Stimulated activated CD8-positive, alpha-beta memory T cell treated with anti-CD3 and anti-CD28 coated beads, Interleukin-7, amount 100 ng/mL, for 4 hours (primary cell): ENCODE results near the gene CFTR.
"Not testable (repeated sequence)": the region's sequence is repeated elsewhere in the genome, so short reads cannot be mapped to it uniquely, and the experiment has no call there.

ENCODE experiments used
- DNase-seq, 2 donors: peaks; one replicate each; pipeline ENCODE4 v3.0.0-alpha.2; 2020; ENCODE audit warnings: low read depth in 2 of 2

CFTR gene

GRCh38 chr7:117495308-117495707 is 15.5 kb downstream of the CFTR start:
- no peak for DNase-seq

DNA sequence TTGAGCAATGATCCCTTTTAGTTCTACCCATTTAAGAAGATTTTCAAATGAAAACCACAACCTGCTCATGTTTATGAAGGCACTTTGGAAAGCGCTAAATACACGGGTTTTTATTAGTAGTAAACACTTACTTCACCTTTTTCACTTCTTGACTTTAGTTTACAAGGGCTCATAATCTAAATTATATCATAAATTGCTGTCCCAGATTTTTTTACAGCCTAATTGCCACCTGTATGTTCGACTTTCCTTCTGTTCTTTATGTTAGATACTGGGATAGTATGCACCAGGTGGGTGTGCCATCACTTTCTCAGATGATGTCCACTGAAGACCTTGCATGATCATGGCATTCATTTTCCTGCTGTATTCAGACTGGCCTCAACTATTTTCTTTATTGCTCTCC is 22.5 kb downstream of the CFTR start:
- no peak for DNase-seq

DNA sequence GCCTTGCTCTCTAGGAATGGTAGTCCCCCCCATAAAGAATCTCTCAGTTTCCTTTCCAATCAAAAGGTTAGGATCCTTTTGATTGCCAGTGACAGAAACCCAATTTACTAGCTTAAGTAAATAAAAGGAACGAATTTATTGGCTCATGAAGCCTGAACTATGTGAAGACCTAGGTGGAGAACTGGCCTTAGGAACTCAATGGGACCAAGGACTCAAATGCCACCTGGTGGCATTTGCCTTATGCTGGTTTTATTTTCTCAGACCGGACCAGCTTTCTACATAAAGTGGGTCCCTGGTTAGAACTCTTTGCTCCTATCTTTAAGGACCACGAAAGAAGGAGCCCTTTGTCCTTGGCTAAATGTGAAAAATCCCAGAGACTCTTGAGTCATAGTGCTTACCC is 25.4 kb downstream of the CFTR start:
- no peak for DNase-seq

DNA sequence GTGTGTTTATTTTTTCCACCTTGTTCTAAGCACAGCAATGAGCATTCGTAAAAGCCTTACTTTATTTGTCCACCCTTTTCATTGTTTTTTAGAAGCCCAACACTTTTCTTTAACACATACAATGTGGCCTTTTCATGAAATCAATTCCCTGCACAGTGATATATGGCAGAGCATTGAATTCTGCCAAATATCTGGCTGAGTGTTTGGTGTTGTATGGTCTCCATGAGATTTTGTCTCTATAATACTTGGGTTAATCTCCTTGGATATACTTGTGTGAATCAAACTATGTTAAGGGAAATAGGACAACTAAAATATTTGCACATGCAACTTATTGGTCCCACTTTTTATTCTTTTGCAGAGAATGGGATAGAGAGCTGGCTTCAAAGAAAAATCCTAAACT is 28.9 kb downstream of the CFTR start:
- no peak for DNase-seq

- not testable (repeated sequence) for DNase-seq
These were observed 37.4 kb downstream of the CFTR start for GRCh38 chr7:117517194-117517593.

- no peak for DNase-seq
These were observed 50.6 kb downstream of the CFTR start for GRCh38 chr7:117530390-117530789.

DNA sequence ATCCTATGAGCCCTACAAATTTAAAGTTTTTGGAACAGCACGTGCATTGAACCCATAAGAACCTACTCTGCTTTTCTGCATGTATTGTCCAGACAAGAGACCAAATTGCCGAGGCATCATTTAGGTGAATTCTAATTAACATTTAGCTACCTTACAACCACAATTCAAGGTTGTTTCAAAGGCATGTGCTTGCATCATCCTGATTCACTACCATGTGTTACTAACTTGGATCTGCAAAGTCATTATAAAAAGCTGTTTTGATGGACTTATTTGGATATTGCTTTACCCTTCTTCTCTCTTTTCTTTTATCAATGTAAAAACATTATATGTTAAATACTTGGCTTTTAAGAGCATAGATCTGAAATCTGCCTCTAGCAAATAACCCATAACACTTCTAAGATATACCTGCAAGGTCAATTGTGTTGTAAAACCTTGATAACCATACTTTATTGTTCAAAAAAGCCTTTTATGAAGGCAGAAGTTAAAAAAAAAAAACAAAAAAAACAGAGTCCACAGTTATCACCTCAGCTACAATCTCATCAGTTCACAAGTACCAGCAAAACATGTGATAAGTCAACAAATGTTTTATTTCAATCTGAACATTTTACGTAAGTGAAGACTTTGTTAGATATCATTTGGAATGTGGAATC is 51.9 kb downstream of the CFTR start:
- no peak for DNase-seq

DNA sequence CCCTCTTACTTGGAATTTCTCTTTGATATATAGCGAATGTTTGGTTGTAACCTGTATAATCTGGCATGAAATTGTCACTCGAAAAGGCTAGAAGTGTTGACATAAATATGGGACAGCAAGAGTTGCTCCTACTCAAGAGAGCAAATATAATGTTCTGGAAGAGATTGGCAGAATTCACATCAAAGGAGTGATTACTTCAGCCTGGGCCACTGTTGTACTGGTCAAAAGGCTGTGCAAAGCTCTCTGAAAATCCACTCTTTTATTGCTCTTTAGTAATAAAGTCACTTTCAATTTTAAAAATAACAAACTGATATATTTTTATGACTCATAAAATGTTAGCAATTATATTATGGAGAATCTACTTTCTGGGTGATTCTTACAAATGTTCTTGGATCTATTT is 58.2 kb downstream of the CFTR start:
- DNase-seq, result no peak

DNA sequence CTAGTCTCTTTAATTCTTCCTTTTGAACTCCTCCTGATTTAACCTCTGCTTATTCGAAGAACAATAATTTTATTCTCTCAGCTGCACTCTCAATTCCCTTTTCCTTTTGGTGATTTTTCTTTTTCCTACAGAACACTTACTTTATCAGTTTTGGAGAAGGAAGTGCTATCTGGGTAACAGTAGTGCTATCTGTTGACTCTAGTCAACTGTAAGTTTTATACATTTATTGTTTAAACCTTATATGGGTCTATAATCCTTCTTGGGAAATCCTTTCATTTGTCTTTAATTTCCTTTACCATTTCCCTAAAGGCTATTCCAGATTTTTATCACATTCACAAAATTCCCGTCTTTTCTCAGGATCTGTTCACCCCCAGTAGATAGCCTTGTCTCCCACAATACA is 64.2 kb downstream of the CFTR start:
- DNase-seq, result no peak

- no peak for DNase-seq
These were observed 68.2 kb downstream of the CFTR start for GRCh38 chr7:117548035-117548434.

DNA sequence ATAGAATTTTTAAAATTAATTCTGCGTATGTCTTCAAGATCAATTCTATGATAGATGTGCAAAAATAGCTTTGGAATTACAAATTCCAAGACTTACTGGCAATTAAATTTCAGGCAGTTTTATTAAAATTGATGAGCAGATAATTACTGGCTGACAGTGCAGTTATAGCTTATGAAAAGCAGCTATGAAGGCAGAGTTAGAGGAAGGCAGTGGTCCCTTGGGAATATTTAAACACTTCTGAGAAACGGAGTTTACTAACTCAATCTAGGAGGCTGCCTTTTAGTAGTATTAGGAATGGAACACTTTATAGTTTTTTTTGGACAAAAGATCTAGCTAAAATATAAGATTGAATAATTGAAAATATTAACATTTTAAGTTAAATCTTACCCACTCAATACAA is 70.8 kb downstream of the CFTR start:
- DNase-seq, result no peak

DNA sequence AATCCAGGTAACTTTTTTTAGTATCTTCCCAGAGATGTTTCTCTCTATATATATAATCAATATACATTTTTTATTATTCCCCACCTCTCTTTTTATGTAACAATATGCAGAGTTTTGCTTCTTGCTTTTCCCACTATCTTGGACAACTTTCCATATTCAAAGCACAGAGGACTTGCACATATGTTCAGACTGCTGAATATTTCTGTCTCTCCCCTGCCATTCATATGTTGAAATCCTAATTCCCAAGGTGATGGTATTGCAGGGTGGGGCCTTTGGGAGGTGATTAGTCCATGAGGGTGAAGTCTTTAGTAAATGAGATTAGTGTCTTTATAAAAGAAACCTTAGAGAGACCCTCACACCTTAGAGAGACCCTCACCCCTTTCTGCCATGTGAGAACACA is 72.8 kb downstream of the CFTR start:
- no peak for DNase-seq

- DNase-seq, result no peak
These were observed 75.4 kb downstream of the CFTR start for GRCh38 chr7:117555260-117555659.

- no peak for DNase-seq
These were observed 79.6 kb downstream of the CFTR start for GRCh38 chr7:117559391-117559790.

- no peak for DNase-seq
These were observed 80.2 kb downstream of the CFTR start for GRCh38 chr7:117560030-117560429.

GRCh38 chr7:117562759-117563158 is 82.9 kb downstream of the CFTR start:
- no peak for DNase-seq

DNA sequence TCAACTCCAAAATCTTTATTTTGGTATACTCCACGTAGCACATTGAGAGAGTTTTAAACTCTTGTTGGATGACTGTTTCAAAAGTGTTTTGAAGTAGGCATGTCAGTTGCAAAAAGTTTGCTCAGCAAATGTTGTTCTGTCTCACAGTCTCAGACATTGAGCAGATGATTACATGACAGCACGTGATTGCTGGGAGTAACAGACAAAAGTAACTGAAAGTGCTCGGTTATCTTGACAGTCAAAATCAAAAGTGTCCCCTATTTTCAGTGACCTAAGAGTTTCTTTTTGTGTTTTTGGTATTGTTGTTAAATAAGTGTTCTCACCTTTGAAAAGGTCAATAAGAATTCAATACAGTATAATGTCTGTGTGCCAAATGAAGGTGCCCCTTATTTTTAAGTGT is 84.3 kb downstream of the CFTR start:
- DNase-seq, result no peak

GRCh38 chr7:117564627-117565026 is 84.8 kb downstream of the CFTR start:
- DNase-seq, result no peak

GRCh38 chr7:117565226-117565625 is 85.4 kb downstream of the CFTR start:
- DNase-seq, result no peak

- DNase-seq, result no peak
These were observed 88.0 kb downstream of the CFTR start for GRCh38 chr7:117567781-117568180.

DNA sequence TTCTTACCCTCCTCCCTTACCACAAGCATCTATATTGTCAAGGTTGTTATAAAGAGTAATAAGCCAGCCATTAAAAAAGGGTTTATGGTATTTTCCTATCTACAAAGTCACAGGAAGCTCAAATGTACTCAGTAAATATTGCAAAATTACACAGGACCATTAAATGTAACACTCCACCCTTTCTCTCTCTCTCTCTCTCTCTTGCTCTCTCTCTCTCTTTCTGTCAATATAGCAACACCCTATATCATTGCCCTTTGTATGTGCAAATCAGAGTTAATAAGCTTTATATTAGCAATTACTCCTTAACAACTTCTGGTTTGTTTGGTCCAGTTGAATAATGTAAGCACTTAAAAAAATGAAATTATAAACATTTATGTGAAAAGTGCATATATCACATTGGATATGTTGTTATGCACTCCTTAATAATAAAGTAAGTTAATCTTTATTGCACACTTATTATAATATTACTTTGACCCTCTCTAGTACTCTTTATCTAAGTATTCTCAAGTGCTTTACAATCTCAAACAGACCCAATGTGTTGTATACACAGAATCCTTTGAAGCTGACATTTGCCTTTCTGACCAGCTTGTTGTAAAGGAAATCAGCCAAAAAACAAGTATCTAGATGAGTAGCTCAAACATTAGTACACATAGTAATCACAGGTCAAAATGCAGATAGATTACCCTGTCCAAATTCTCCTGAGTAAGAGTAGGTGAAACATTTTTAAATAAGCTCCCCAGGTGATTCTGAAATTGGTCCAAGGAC is 93.2 kb downstream of the CFTR start:
- no peak for DNase-seq

- DNase-seq, result no peak
These were observed 101.6 kb downstream of the CFTR start for GRCh38 chr7:117581424-117581823.

GRCh38 chr7:117582219-117582704 is 102.4 kb downstream of the CFTR start:
- DNase-seq, result no peak
